Hepatocyte (in vitro differentiated cells): ENCODE measurements around the gene SF3B6. TPM values are rescaled to one million over a fixed set of nuclear protein-coding genes. Genes with fewer than 3 reads are reported as not detected.

Experiments used
- DNase-seq: peaks from one replicate; pipeline ENCODE4 v3.0.0-alpha.2; 2016; ENCODE audit warnings: low spot score
- H2AFZ ChIP-seq: fragments of 200-600 bp; sonication (generic); 2 replicates; pipeline ENCODE4 v1.6.0; 2016; ENCODE audit warnings: antibody characterized with exemption, mild to moderate bottlenecking
- H3K27ac ChIP-seq: fragments of 200-600 bp; sonication (generic); 2 replicates; pipeline ENCODE4 v1.5.1; 2016; ENCODE audit warnings: mild to moderate bottlenecking
- H3K27me3 ChIP-seq: fragments of 200-600 bp; sonication (generic); 2 replicates; pipeline ENCODE4 v1.6.1; 2016
- H3K36me3 ChIP-seq: fragments of 200-600 bp; sonication (generic); replicated peaks from 2 replicates; pipeline ENCODE4 v1.5.1; 2016; ENCODE audit warnings: low read depth; ENCODE audit not compliant: insufficient read depth
- H3K4me1 ChIP-seq: fragments of 200-600 bp; sonication (generic); 2 replicates; pipeline ENCODE4 v1.5.1; 2016; ENCODE audit warnings: mild to moderate bottlenecking, moderate library complexity; ENCODE audit not compliant: insufficient read depth
- H3K4me2 ChIP-seq: fragments of 200-600 bp; sonication (generic); 2 replicates; pipeline ENCODE4 v1.6.0; 2016
- H3K4me3 ChIP-seq: fragments of 200-600 bp; sonication (generic); 2 replicates; pipeline ENCODE4 v1.5.1; 2016; ENCODE audit warnings: mild to moderate bottlenecking
- H3K79me2 ChIP-seq: fragments of 200-600 bp; sonication (generic); 2 replicates; pipeline ENCODE4 v1.6.0; 2017; ENCODE audit warnings: mild to moderate bottlenecking
- H3K9me2 ChIP-seq: fragments of 200-600 bp; sonication (generic); replicated peaks from 2 replicates; pipeline ENCODE4 v1.6.0; 2017; ENCODE audit warnings: mild to moderate bottlenecking; ENCODE audit not compliant: insufficient read depth
- H3K9me3 ChIP-seq: fragments of 200-600 bp; sonication (generic); 2 replicates; pipeline ENCODE4 v1.5.1; 2016; ENCODE audit warnings: low read depth, mild to moderate bottlenecking
- H4K20me1 ChIP-seq: fragments of 200-600 bp; sonication (generic); 2 replicates; pipeline ENCODE4 v1.6.0; 2016; ENCODE audit warnings: mild to moderate bottlenecking; ENCODE audit not compliant: insufficient read depth, poor library complexity, severe bottlenecking
- EZH2 ChIP-seq: fragments of 200-600 bp; sonication (generic); IDR thresholded peaks from 2 replicates; pipeline ENCODE4 v1.6.1; 2016; ENCODE audit warnings: antibody characterized with exemption, mild to moderate bottlenecking, borderline replicate concordance
- EZH2phosphoT487 ChIP-seq: fragments of 200-600 bp; sonication (generic); IDR thresholded peaks from one replicate; pipeline ENCODE4 v1.6.1; 2018; ENCODE audit warnings: antibody characterized with exemption, mild to moderate bottlenecking, low read depth, moderate library complexity; ENCODE audit not compliant: unreplicated experiment, severe bottlenecking
- WGBS: methylation state at CpG from one replicate; pipeline ENCODE4 v1.1.6; 2016; ENCODE audit warnings: low lambda C conversion rate; ENCODE audit errors: missing lambda C conversion rate; 5-methylcytosine and 5-hydroxymethylcytosine counted together
- polyA plus RNA-seq: library from polyadenylated mRNA; unstranded; fragments of >200 nt; fragmentation: Nextera tagmentation; extraction: Ambion mirVana; gene quantifications from 2 replicates; pipeline ENCODE4 v1.2.1, GENCODE V29; 2016
- total RNA-seq: library from RNA; depleted of rRNA; stranded (reverse); fragments of >200 nt; gene quantifications from 2 replicates; pipeline ENCODE4 v1.2.3, GENCODE V29; 2014
- TF ChIP-seq, protein P1 (sequence below): fragments of 200-600 bp; sonication (generic); IDR thresholded peaks from 2 replicates; pipeline ENCODE4 v1.5.1; 2016; ENCODE audit warnings: antibody characterized with exemption, mild to moderate bottlenecking; ENCODE audit not compliant: poor library complexity

The SF3B6 gene
- total and polyA plus RNA-seq, 2 experiments from 2014 or later = 158 to 174 TPM

DNA sequence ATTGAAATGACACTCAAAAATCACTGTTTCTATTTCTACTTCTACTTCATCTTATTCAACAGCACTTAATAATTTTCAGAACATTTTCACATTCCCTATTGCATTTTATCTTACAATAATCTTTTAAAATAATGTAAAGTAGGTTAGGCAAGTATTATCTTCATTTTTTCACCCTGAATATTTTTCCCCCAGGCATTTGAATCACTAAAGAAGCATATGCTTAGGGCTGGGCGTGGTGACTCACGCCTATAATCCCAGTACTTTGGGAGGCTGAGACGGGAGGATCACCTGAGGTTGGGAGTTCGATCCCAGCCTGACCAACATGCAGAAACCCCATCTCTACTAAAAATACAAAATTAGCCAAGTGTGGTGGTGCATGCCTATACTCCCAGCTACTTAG lies 35.6 kb downstream of the SF3B6 start:
- DNase-seq = no peak
- Histone ChIP-seq H3K27ac (no peak overlapping the region), H3K4me2 (no peak overlapping the region), H3K4me1 (no peaks in the 10 kb centered on the region), H3K9me2 (no peaks in the 10 kb centered on the region), H3K9me3 (no peaks in the 10 kb centered on the region), H3K79me2 (peaks cover 5% of the 10 kb centered on the region), H3K27me3 (no peaks in the 10 kb centered on the region), H4K20me1 (no peaks in the 10 kb centered on the region), H2AFZ (no peak overlapping the region), H3K4me3 (no peak overlapping the region), H3K36me3 (no peaks in the 10 kb centered on the region)
- TF ChIP-seq EZH2phosphoT487 (no peak), EZH2 (no peak)
- TF ChIP-seq, protein P1, sequence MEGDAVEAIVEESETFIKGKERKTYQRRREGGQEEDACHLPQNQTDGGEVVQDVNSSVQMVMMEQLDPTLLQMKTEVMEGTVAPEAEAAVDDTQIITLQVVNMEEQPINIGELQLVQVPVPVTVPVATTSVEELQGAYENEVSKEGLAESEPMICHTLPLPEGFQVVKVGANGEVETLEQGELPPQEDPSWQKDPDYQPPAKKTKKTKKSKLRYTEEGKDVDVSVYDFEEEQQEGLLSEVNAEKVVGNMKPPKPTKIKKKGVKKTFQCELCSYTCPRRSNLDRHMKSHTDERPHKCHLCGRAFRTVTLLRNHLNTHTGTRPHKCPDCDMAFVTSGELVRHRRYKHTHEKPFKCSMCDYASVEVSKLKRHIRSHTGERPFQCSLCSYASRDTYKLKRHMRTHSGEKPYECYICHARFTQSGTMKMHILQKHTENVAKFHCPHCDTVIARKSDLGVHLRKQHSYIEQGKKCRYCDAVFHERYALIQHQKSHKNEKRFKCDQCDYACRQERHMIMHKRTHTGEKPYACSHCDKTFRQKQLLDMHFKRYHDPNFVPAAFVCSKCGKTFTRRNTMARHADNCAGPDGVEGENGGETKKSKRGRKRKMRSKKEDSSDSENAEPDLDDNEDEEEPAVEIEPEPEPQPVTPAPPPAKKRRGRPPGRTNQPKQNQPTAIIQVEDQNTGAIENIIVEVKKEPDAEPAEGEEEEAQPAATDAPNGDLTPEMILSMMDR = no peak
- WGBS = 97% methylated on average over 4 of the region's 4 CpGs

GRCh38 chr2:24038786-24039499 lies 37.2 kb downstream of the SF3B6 start:
- H2AFZ ChIP-seq = no peak overlapping the region
- peaks cover 14% of the 10 kb centered on the region for H3K79me2 ChIP-seq
- no peak overlapping the region for H3K27ac ChIP-seq
- TF ChIP-seq, protein P1 = no peak
- no peak for TF ChIP-seq EZH2
- TF ChIP-seq EZH2phosphoT487 = no peak
- no peaks in the 10 kb centered on the region for H3K9me3 ChIP-seq
- no peaks in the 10 kb centered on the region for H3K27me3 ChIP-seq
- no peaks in the 10 kb centered on the region for H4K20me1 ChIP-seq
- WGBS = 97% methylated on average over 9 of the region's 9 CpGs
- no peak overlapping the region for H3K4me2 ChIP-seq
- no peak overlapping the region for H3K4me3 ChIP-seq
- H3K9me2 ChIP-seq = no peaks in the 10 kb centered on the region
- no peaks in the 10 kb centered on the region for H3K4me1 ChIP-seq
- DNase-seq = no peak
- H3K36me3 ChIP-seq = no peaks in the 10 kb centered on the region

DNA sequence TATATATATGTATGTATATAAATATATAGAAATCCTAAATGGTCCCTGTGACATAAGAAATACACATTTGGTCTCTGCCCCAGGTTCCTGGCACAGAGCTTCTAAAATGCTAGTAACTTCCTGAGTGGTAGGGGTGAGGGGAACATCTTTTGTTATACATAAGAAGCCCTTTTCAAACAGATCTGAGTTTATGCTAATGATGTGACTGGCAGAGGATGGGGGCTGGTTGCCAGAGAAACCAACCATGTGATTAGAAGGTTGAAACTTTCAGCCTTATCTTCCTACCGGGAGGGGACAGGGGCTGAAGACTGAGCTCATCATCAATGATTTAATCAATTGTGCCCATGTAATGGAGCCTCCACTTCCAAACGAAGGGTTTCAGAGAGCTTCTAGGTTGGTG lies 49.9 kb downstream of the SF3B6 start:
- no peak overlapping the region for H3K4me2 ChIP-seq
- DNase-seq = no peak

More for the DNA sequence above, 49.9 kb downstream of the SF3B6 start:
- H3K27ac ChIP-seq = no peak overlapping the region
- H3K9me3 ChIP-seq = no peaks in the 10 kb centered on the region
- no peaks in the 10 kb centered on the region for H3K27me3 ChIP-seq
- H3K9me2 ChIP-seq = no peaks in the 10 kb centered on the region
- H3K36me3 ChIP-seq = no peaks in the 10 kb centered on the region
- TF ChIP-seq EZH2 (no peak), EZH2phosphoT487 (no peak)
- TF ChIP-seq, protein P1 = no peak
- H3K4me3 ChIP-seq = no peak overlapping the region
- no peak overlapping the region for H2AFZ ChIP-seq
- H3K4me1 ChIP-seq = no peaks in the 10 kb centered on the region
- no peaks in the 10 kb centered on the region for H4K20me1 ChIP-seq
- no peaks in the 10 kb centered on the region for H3K79me2 ChIP-seq
- 43% methylated on average over 2 of the region's 2 CpGs for WGBS
